Body of pancreas (tissue), 4 donors: Measurements from ENCODE around the gene SH3GL3. TPM values are rescaled to one million over a fixed set of nuclear protein-coding genes. Genes with fewer than 3 reads are reported as not detected.

Source experiments
- ATAC-seq: fragments of 150-250 bp; one replicate; pipeline ENCODE4 v1.9.1; 2016
- DNase-seq, 4 donors: peaks; one replicate each; pipeline ENCODE4 v3.0.0-alpha.2; 2019
- H3K27ac ChIP-seq, 4 donors: fragments of 200-600 bp; sonication (generic); 1 replicate in 3 of 4; 2 replicates in 1 of 4; pipeline versions ENCODE4 v1.5.1 to v1.6.1; 2016 to 2019; ENCODE audit warnings: mild to moderate bottlenecking in 1 of 4, mixed read lengths in 1 of 4, moderate library complexity in 1 of 4
- H3K27me3 ChIP-seq, 2 donors: fragments of 200-600 bp; sonication (generic); one replicate each; pipeline ENCODE4 v1.6.0; 2016; ENCODE audit warnings: mild to moderate bottlenecking in 1 of 2
- H3K36me3 ChIP-seq, 2 donors: fragments of 200-600 bp; sonication (generic); replicated peaks in 1 of 2; 2 replicates each; pipeline ENCODE4 v1.5.1; 2016; ENCODE audit warnings: low read depth in 2 of 2; ENCODE audit not compliant: insufficient read depth in 1 of 2
- H3K4me1 ChIP-seq: fragments of 200-600 bp; sonication (generic); one replicate; pipeline ENCODE4 v1.6.0; 2016
- H3K4me3 ChIP-seq, 2 donors: fragments of 200-600 bp; sonication (generic); 1 replicate in 1 of 2; 2 replicates in 1 of 2; pipeline ENCODE4 v1.5.1; 2016 to 2019
- H3K9me3 ChIP-seq, 3 donors: fragments of 200-600 bp; sonication (generic); 1 replicate in 2 of 3; 2 replicates in 1 of 3; pipeline ENCODE4 v1.5.1; 2016
- CTCF ChIP-seq, 7 experiments: fragments of 450-650 bp in 4 of 7; fragments of 200-600 bp in 3 of 7; sonication (generic) in 3 of 7; IDR thresholded peaks; one replicate each; pipeline ENCODE4 v1.5.1; 2016 to 2019; ENCODE audit warnings: antibody characterized with exemption in 7 of 7
- POLR2A ChIP-seq, 3 donors: fragments of 450-650 bp; IDR thresholded peaks; one replicate each; pipeline ENCODE4 v1.6.1; 2016; ENCODE audit warnings: antibody characterized with exemption in 3 of 3, mild to moderate bottlenecking in 2 of 3
- whole genome bisulfite sequencing, 2 donors: methylation state at CpG; one replicate each; pipeline ENCODE4 v1.1.5; 2017; 5-methylcytosine and 5-hydroxymethylcytosine counted together
- intact Hi-C: fragments of 100-400 bp; cut with DNase I; formaldehyde crosslinking; loops from one replicate; pipeline ENCODE4 v1.15.1; 2023
- total RNA-seq, 2 donors: library from RNA; depleted of rRNA; stranded (reverse); fragments of >200 nt; gene quantifications; one replicate each; pipeline ENCODE4 v1.1.0, GENCODE V29; 2016

The SH3GL3 gene
- total RNA-seq, 2 donors from 2014 or later = 2.3 TPM; not detected in 1

GRCh38 chr15:83449937-83450506 is 2.9 kb downstream of the SH3GL3 start:
- ATAC-seq (no peak), DNase-seq (no peak)
- intact Hi-C loops = no loop called here
- 70 to 80% methylated on average over 3 of the region's 3 CpGs for WGBS, 2 donors
- Histone ChIP-seq H3K9me3 (no peaks in the 10 kb centered on the region), H3K27me3 (no peaks in the 10 kb centered on the region), H3K4me3 (no peak overlapping the region), H3K27ac (no peak overlapping the region), H3K4me1 (peaks cover 18% of the 10 kb centered on the region), H3K36me3 (no peaks in the 10 kb centered on the region)
- TF ChIP-seq CTCF (IDR thresholded peaks at IDR 0.05) = no peak
- no peak for TF ChIP-seq POLR2A (IDR thresholded peaks at IDR 0.05)

- no peak overlapping the region for H3K27ac ChIP-seq
- H3K36me3 ChIP-seq = no peaks in the 10 kb centered on the region
- DNase-seq (no peak), ATAC-seq (no peak)
- no peak overlapping the region for H3K4me3 ChIP-seq
- intact Hi-C loops = no loop called here
- no peak for TF ChIP-seq POLR2A (IDR thresholded peaks at IDR 0.05)
- no peak for TF ChIP-seq CTCF (IDR thresholded peaks at IDR 0.05)
- H3K9me3 ChIP-seq = no peaks in the 10 kb centered on the region
- H3K4me1 ChIP-seq = no peaks in the 10 kb centered on the region
- H3K27me3 ChIP-seq = no peaks in the 10 kb centered on the region
- WGBS, 2 donors = 51 to 75% methylated on average over 1 of the region's 1 CpG
Measured at GRCh38 chr15:83457149-83457548, 10.0 kb downstream of the SH3GL3 start.

GRCh38 chr15:83458381-83458780 is 11.2 kb downstream of the SH3GL3 start:
- no peak overlapping the region for H3K27ac ChIP-seq
- no peak for TF ChIP-seq POLR2A (IDR thresholded peaks at IDR 0.05)
- no peak for TF ChIP-seq CTCF (IDR thresholded peaks at IDR 0.05)
- ATAC-seq = no peak
- H3K9me3 ChIP-seq = no peaks in the 10 kb centered on the region
- no peaks in the 10 kb centered on the region for H3K4me1 ChIP-seq
- H3K36me3 ChIP-seq = no peaks in the 10 kb centered on the region
- H3K27me3 ChIP-seq = no peaks in the 10 kb centered on the region
- intact Hi-C loops = no loop called here
- no peak for DNase-seq
- H3K4me3 ChIP-seq = no peak overlapping the region
- WGBS, 2 donors = 54 to 59% methylated on average over 3 of the region's 3 CpGs

- H3K4me1 ChIP-seq = no peaks in the 10 kb centered on the region
- no peaks in the 10 kb centered on the region for H3K9me3 ChIP-seq
- ATAC-seq = no peak
- H3K27ac ChIP-seq = no peak overlapping the region
- H3K27me3 ChIP-seq = no peaks in the 10 kb centered on the region
- intact Hi-C loops = no loop called here
- 85 to 93% methylated on average over 3 of the region's 3 CpGs for WGBS, 2 donors
- no peaks in the 10 kb centered on the region for H3K36me3 ChIP-seq
- TF ChIP-seq CTCF (IDR thresholded peaks at IDR 0.05) (no peak), POLR2A (IDR thresholded peaks at IDR 0.05) (no peak)
- H3K4me3 ChIP-seq = no peak overlapping the region
- DNase-seq = no peak
Measured at GRCh38 chr15:83462026-83462425, 14.9 kb downstream of the SH3GL3 start.

GRCh38 chr15:83462953-83463433 is 15.9 kb downstream of the SH3GL3 start:
- Histone ChIP-seq H3K27me3 (no peaks in the 10 kb centered on the region), H3K9me3 (no peaks in the 10 kb centered on the region), H3K36me3 (no peaks in the 10 kb centered on the region), H3K4me3 (no peak overlapping the region), H3K4me1 (no peaks in the 10 kb centered on the region), H3K27ac (no peak overlapping the region)
- DNase-seq = no peak
- intact Hi-C loops = no loop called here
- TF ChIP-seq CTCF (IDR thresholded peaks at IDR 0.05) (no peak), POLR2A (IDR thresholded peaks at IDR 0.05) (no peak)
- 22 to 40% methylated on average over 4 of the region's 4 CpGs for WGBS, 2 donors
- ATAC-seq = no peak
